Left colon (tissue), 2 donors: ENCODE results near the gene RNASE2. TPM values are rescaled to one million over a fixed set of nuclear protein-coding genes. Genes with fewer than 3 reads are reported as not detected.

Source experiments
- total RNA-seq, 2 donors: library from RNA; stranded (reverse); fragmentation: NEBNext Ultra II Directional; extraction: Animal tissue kit (Norgen Biotek cat#: 25700); gene quantifications; one replicate each; pipeline ENCODE4 v1.2.1, GENCODE V29; 2021
- donor health status: DM: no; HTN: no; CAD: no.
- donor health status: DM: yes; HTN: yes; CAD: no.

RNASE2 gene
- total RNA-seq, 2 donors from 2014 or later = 0.47 TPM; not detected in 1

Other genes with a start within 250 kb of the RNASE2 start
- gene EDDM3A, start 209.6 kb upstream of the RNASE2 start, total RNA-seq = not detected
- not detected for gene EDDM3B, start 187.1 kb upstream of the RNASE2 start, total RNA-seq
- 10 to 100 TPM in 1 of 2 donors, 1 to 10 TPM in 1; 3.2 to 11.8 TPM for gene RNASE6, start 174.2 kb upstream of the RNASE2 start, total RNA-seq
- gene RNASE1, start 152.6 kb upstream of the RNASE2 start, total RNA-seq = 100 to 1,000 TPM; 124 to 420 TPM
- gene RNASE3, start 64.1 kb upstream of the RNASE2 start, total RNA-seq = not detected
- 10 to 100 TPM; 48.4 to 65.1 TPM for gene METTL17, start 34.5 kb downstream of the RNASE2 start, total RNA-seq
- under 1 TPM; 0.61 to 0.92 TPM for gene SLC39A2, start 43.8 kb downstream of the RNASE2 start, total RNA-seq
- gene NDRG2, start 69.6 kb downstream of the RNASE2 start, total RNA-seq = 100 to 1,000 TPM; 135 to 140 TPM
- under 1 TPM; 0.28 to 0.58 TPM for gene TPPP2, start 74.7 kb downstream of the RNASE2 start, total RNA-seq
- gene RNASE13, start 79.3 kb downstream of the RNASE2 start, total RNA-seq = not detected
- gene RNASE7, start 86.9 kb downstream of the RNASE2 start, total RNA-seq = under 1 TPM in 1 of 2 donors, not detected in 1; 0.31 TPM
- gene RNASE8, start 102.3 kb downstream of the RNASE2 start, total RNA-seq = not detected
- 10 to 100 TPM; 37.2 to 40.8 TPM for gene ARHGEF40, start 114.8 kb downstream of the RNASE2 start, total RNA-seq
- 10 to 100 TPM; 51.1 to 53.7 TPM for gene ZNF219, start 143.2 kb downstream of the RNASE2 start, total RNA-seq
- gene TMEM253, start 145.6 kb downstream of the RNASE2 start, total RNA-seq = 10 to 100 TPM; 37.5 to 46.8 TPM
- not detected for gene OR5AU1, start 200.6 kb downstream of the RNASE2 start, total RNA-seq